Hepatocyte (in vitro differentiated cells): ENCODE data around the gene DDN. TPM values are rescaled to one million over a fixed set of nuclear protein-coding genes. Genes with fewer than 3 reads are reported as not detected.

Experiments
- DNase-seq: peaks from one replicate; pipeline ENCODE4 v3.0.0-alpha.2; 2016; ENCODE audit warnings: low spot score
- H2AFZ ChIP-seq: fragments of 200-600 bp; sonication (generic); 2 replicates; pipeline ENCODE4 v1.6.0; 2016; ENCODE audit warnings: antibody characterized with exemption, mild to moderate bottlenecking
- H3K27ac ChIP-seq: fragments of 200-600 bp; sonication (generic); 2 replicates; pipeline ENCODE4 v1.5.1; 2016; ENCODE audit warnings: mild to moderate bottlenecking
- H3K27me3 ChIP-seq: fragments of 200-600 bp; sonication (generic); 2 replicates; pipeline ENCODE4 v1.6.1; 2016
- H3K36me3 ChIP-seq: fragments of 200-600 bp; sonication (generic); replicated peaks from 2 replicates; pipeline ENCODE4 v1.5.1; 2016; ENCODE audit warnings: low read depth; ENCODE audit not compliant: insufficient read depth
- H3K4me1 ChIP-seq: fragments of 200-600 bp; sonication (generic); 2 replicates; pipeline ENCODE4 v1.5.1; 2016; ENCODE audit warnings: mild to moderate bottlenecking, moderate library complexity; ENCODE audit not compliant: insufficient read depth
- H3K4me2 ChIP-seq: fragments of 200-600 bp; sonication (generic); 2 replicates; pipeline ENCODE4 v1.6.0; 2016
- H3K4me3 ChIP-seq: fragments of 200-600 bp; sonication (generic); 2 replicates; pipeline ENCODE4 v1.5.1; 2016; ENCODE audit warnings: mild to moderate bottlenecking
- H3K79me2 ChIP-seq: fragments of 200-600 bp; sonication (generic); 2 replicates; pipeline ENCODE4 v1.6.0; 2017; ENCODE audit warnings: mild to moderate bottlenecking
- H3K9me2 ChIP-seq: fragments of 200-600 bp; sonication (generic); replicated peaks from 2 replicates; pipeline ENCODE4 v1.6.0; 2017; ENCODE audit warnings: mild to moderate bottlenecking; ENCODE audit not compliant: insufficient read depth
- H3K9me3 ChIP-seq: fragments of 200-600 bp; sonication (generic); 2 replicates; pipeline ENCODE4 v1.5.1; 2016; ENCODE audit warnings: low read depth, mild to moderate bottlenecking
- H4K20me1 ChIP-seq: fragments of 200-600 bp; sonication (generic); 2 replicates; pipeline ENCODE4 v1.6.0; 2016; ENCODE audit warnings: mild to moderate bottlenecking; ENCODE audit not compliant: insufficient read depth, poor library complexity, severe bottlenecking
- EZH2 ChIP-seq: fragments of 200-600 bp; sonication (generic); IDR thresholded peaks from 2 replicates; pipeline ENCODE4 v1.6.1; 2016; ENCODE audit warnings: antibody characterized with exemption, mild to moderate bottlenecking, borderline replicate concordance
- EZH2phosphoT487 ChIP-seq: fragments of 200-600 bp; sonication (generic); IDR thresholded peaks from one replicate; pipeline ENCODE4 v1.6.1; 2018; ENCODE audit warnings: antibody characterized with exemption, mild to moderate bottlenecking, low read depth, moderate library complexity; ENCODE audit not compliant: unreplicated experiment, severe bottlenecking
- WGBS: methylation state at CpG from one replicate; pipeline ENCODE4 v1.1.6; 2016; ENCODE audit warnings: low lambda C conversion rate; ENCODE audit errors: missing lambda C conversion rate; 5-methylcytosine and 5-hydroxymethylcytosine counted together
- polyA plus RNA-seq: library from polyadenylated mRNA; unstranded; fragments of >200 nt; fragmentation: Nextera tagmentation; extraction: Ambion mirVana; gene quantifications from 2 replicates; pipeline ENCODE4 v1.2.1, GENCODE V29; 2016
- total RNA-seq: library from RNA; depleted of rRNA; stranded (reverse); fragments of >200 nt; gene quantifications from 2 replicates; pipeline ENCODE4 v1.2.3, GENCODE V29; 2014
- TF ChIP-seq, protein P1 (sequence below): fragments of 200-600 bp; sonication (generic); IDR thresholded peaks from 2 replicates; pipeline ENCODE4 v1.5.1; 2016; ENCODE audit warnings: antibody characterized with exemption, mild to moderate bottlenecking; ENCODE audit not compliant: poor library complexity

The DDN gene
- total and polyA plus RNA-seq, 2 experiments from 2014 or later: 0.10 TPM; not detected in 1

DNA sequence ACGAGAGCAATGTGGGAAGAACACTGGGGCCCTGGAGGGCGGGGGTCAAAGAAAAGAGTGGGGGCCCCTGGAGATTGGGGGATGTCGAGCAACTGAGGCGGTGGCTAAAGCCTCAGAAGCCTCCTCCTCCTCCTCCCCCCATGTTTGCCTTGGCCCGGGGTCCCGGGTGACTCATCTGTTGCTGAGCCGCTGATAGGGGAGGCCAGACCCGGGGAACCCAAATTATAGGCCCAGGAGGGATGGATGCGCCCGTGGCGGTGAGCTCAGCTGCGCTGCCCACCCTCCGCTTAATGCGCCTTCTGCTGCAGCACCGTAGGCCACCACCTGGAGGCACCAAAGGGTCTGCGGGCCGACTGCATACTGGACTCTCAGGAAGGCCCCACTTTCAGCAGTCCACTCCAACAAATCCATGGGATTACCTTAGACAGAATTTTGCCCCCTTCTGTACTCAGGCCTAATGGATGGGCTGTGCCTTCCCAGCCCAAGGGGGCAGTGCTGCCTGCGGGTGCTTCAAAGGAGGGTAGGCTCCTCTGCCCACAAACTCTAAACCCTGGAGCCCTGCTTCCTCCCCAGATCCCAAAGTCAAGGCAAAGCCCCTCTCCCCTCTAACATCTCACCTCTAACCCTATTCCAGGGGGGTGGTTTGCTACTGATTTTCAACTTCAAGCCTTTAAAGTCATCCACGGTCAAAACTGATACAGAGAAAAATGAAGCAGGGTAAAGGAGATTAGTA is 25.1 kb downstream of the DDN start:
- Histone ChIP-seq H3K9me2 (no peaks in the 10 kb centered on the region), H3K27me3 (peaks cover 98% of the 10 kb centered on the region), H4K20me1 (no peaks in the 10 kb centered on the region), H3K4me2 (no peak overlapping the region), H3K27ac (no peak overlapping the region), H3K4me3 (no peak overlapping the region), H2AFZ (no peak overlapping the region), H3K4me1 (peaks cover 39% of the 10 kb centered on the region), H3K79me2 (no peaks in the 10 kb centered on the region), H3K36me3 (no peaks in the 10 kb centered on the region), H3K9me3 (no peaks in the 10 kb centered on the region)
- 12% methylated on average over 19 of the region's 19 CpGs for WGBS
- peak; percentile 71 for DNase-seq
- no peak for TF ChIP-seq EZH2phosphoT487
- TF ChIP-seq, protein P1, sequence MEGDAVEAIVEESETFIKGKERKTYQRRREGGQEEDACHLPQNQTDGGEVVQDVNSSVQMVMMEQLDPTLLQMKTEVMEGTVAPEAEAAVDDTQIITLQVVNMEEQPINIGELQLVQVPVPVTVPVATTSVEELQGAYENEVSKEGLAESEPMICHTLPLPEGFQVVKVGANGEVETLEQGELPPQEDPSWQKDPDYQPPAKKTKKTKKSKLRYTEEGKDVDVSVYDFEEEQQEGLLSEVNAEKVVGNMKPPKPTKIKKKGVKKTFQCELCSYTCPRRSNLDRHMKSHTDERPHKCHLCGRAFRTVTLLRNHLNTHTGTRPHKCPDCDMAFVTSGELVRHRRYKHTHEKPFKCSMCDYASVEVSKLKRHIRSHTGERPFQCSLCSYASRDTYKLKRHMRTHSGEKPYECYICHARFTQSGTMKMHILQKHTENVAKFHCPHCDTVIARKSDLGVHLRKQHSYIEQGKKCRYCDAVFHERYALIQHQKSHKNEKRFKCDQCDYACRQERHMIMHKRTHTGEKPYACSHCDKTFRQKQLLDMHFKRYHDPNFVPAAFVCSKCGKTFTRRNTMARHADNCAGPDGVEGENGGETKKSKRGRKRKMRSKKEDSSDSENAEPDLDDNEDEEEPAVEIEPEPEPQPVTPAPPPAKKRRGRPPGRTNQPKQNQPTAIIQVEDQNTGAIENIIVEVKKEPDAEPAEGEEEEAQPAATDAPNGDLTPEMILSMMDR: peak; percentile 50

DNA sequence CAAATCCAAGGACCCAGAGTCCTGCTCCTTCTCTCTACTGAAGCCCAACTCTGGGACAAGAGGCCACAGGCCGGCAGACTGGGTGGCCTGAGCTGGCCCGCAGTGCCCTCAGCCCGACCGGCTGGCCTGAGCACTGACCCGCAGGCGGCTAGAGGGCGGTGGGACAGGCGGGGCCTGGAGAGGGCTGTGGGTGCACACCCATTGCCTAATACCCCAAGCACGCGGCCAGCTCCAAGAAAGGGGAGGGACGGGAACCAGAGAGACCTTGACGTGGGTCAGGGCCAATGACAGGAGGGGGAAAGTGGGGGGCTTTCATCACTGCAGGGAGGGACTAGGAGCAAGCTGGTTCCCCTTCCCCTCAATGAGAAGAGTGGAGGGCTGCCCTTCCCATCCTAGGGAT is 25.6 kb downstream of the DDN start:
- no peak for DNase-seq
- 37% methylated on average over 9 of the region's 12 CpGs for WGBS
- Histone ChIP-seq H3K4me1 (peaks cover 33% of the 10 kb centered on the region), H3K27ac (no peak overlapping the region), H4K20me1 (no peaks in the 10 kb centered on the region), H3K36me3 (no peaks in the 10 kb centered on the region), H3K4me2 (no peak overlapping the region), H3K27me3 (peaks cover 92% of the 10 kb centered on the region), H2AFZ (no peak overlapping the region), H3K79me2 (no peaks in the 10 kb centered on the region), H3K4me3 (no peak overlapping the region), H3K9me2 (no peaks in the 10 kb centered on the region), H3K9me3 (no peaks in the 10 kb centered on the region)
- TF ChIP-seq EZH2: no peak
- TF ChIP-seq, protein P1: no peak
- no peak for TF ChIP-seq EZH2phosphoT487

DNA sequence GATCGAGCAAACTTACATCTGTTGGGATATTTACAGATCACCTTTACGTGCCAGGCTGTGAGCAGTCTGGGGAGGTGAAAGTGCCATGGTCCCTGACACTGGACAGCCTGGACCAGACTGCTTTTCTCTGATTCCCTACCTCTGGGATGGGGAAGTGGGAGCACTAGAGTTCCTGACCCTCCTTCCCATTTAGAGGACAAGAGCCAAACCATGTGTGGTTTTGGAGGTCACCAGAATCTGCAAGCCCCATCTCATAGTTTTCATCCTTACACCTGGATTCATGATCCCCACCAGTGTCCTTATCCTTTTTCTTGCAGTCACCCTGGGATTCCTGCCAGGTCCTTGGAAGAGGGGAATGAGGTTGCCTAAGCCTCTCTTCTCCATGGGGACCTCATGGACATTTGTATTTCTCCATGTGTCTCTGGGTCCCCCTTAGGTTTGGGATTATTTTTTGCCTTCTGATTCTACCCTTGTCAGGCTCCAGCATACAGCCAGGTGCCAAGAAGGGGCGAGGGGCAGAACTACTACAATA is 26.2 kb downstream of the DDN start:
- Histone ChIP-seq H4K20me1 (no peaks in the 10 kb centered on the region), H3K4me3 (no peak overlapping the region), H3K36me3 (no peaks in the 10 kb centered on the region), H3K4me2 (no peak overlapping the region), H3K9me2 (no peaks in the 10 kb centered on the region), H3K27me3 (peaks cover 87% of the 10 kb centered on the region), H3K79me2 (no peaks in the 10 kb centered on the region), H3K27ac (no peak overlapping the region), H2AFZ (no peak overlapping the region), H3K9me3 (no peaks in the 10 kb centered on the region), H3K4me1 (peaks cover 28% of the 10 kb centered on the region)
- DNase-seq: no peak
- WGBS: 38% methylated on average over 3 of the region's 3 CpGs
- TF ChIP-seq EZH2: no peak
- TF ChIP-seq, protein P1: no peak
- TF ChIP-seq EZH2phosphoT487: no peak
